22Rv1 (cell line): ENCODE measurements around the gene GID8.

Experiments
- H3K27ac ChIP-seq: fragments of 450-650 bp; 2 replicates; pipeline ENCODE4 v1.5.1; 2017
- CTCF ChIP-seq: fragments of 450-650 bp; IDR thresholded peaks from 2 replicates; pipeline ENCODE4 v1.5.1; 2017; ENCODE audit warnings: mild to moderate bottlenecking
- ZFX ChIP-seq: fragments of 450-650 bp; IDR thresholded peaks from 2 replicates; pipeline ENCODE4 v1.6.1; 2017; ENCODE audit warnings: antibody characterized with exemption, borderline replicate concordance

GID8 gene

GRCh38 chr20:62972845-62973745 lies 35.1 kb downstream of the GID8 start:
- H3K27ac ChIP-seq, result no peak overlapping the region
- TF ChIP-seq ZFX (no peak), CTCF (no peak)

- no peak overlapping the region for H3K27ac ChIP-seq
- TF ChIP-seq CTCF, result no peak
- no peak for TF ChIP-seq ZFX
Observed at GRCh38 chr20:62975251-62975760, 37.4 kb downstream of the GID8 start.

- TF ChIP-seq ZFX (no peak), CTCF (no peak)
- H3K27ac ChIP-seq, result no peak overlapping the region
Observed at GRCh38 chr20:62975812-62976508, 38.0 kb downstream of the GID8 start.

- no peak overlapping the region for H3K27ac ChIP-seq
- no peak for TF ChIP-seq ZFX
- TF ChIP-seq CTCF, result no peak
Observed at GRCh38 chr20:62976886-62977285, 38.9 kb downstream of the GID8 start.

GRCh38 chr20:62977613-62978560 lies 39.9 kb downstream of the GID8 start:
- TF ChIP-seq ZFX (no peak), CTCF (no peak)
- H3K27ac ChIP-seq, result no peak overlapping the region

GRCh38 chr20:62978561-62978943 lies 40.6 kb downstream of the GID8 start:
- H3K27ac ChIP-seq, result no peak overlapping the region
- no peak for TF ChIP-seq ZFX
- TF ChIP-seq CTCF, result no peak
